Stimulated activated naive CD8-positive, alpha-beta T cell treated with anti-CD3 and anti-CD28 coated beads, Interleukin-15, amount 100 ng/mL, for 72 hours (primary cell): ENCODE measurements around the gene NT5C1A.

Experiments
- ATAC-seq: fragments of 150-1000 bp; cut with Tn5 transposase; 2 replicates; pipeline ENCODE4 v1.10.0; 2021; ENCODE audit warnings: mild to moderate bottlenecking, moderate library complexity
- DNase-seq, 2 donors: peaks; one replicate each; pipeline ENCODE4 v3.0.0; 2021 to 2022
- H3K27ac Mint-ChIP-seq, 2 donors: one replicate each; pipeline ENCODE4 v1.8.0; 2022; ENCODE audit warnings: mild to moderate bottlenecking in 2 of 2, mixed read lengths in 2 of 2, moderate library complexity in 2 of 2
- H3K27me3 Mint-ChIP-seq: one replicate; pipeline ENCODE4 v1.8.0; 2022; ENCODE audit warnings: mixed read lengths
- H3K4me1 Mint-ChIP-seq: one replicate; pipeline ENCODE4 v1.8.0; 2022; ENCODE audit warnings: mild to moderate bottlenecking, mixed read lengths
- H3K4me3 Mint-ChIP-seq, 2 donors: one replicate each; pipeline ENCODE4 v1.8.0; 2022; ENCODE audit warnings: mild to moderate bottlenecking in 2 of 2, mixed read lengths in 2 of 2, moderate library complexity in 1 of 2
- H3K9me3 Mint-ChIP-seq, 2 donors: one replicate each; pipeline ENCODE4 v1.8.0; 2022; ENCODE audit warnings: mixed read lengths in 2 of 2

NT5C1A gene

GRCh38 chr1:39639305-39640130 lies 32.4 kb downstream of the NT5C1A start, which contains the start of gene HEYL:
Gene HEYL, minus strand, starts transcription at chr1:39639643. Its CDS starts 18 bp downstream, at chr1:39639625.
- no peaks in the 10 kb centered on the region for H3K9me3 Mint-ChIP-seq
- peak; percentile 59 to 65 for DNase-seq

GRCh38 chr1:39638965-39639304 lies 33.0 kb downstream of the NT5C1A start:
- Mint-ChIP-seq H3K27ac (no peak overlapping the region), H3K9me3 (no peaks in the 10 kb centered on the region), H3K4me1 (peaks cover 6% of the 10 kb centered on the region), H3K4me3 (peak overlapping the region; percentile 73), H3K27me3 (peaks cover 71% of the 10 kb centered on the region)
- DNase-seq, result no peak
- no peak for ATAC-seq

More at GRCh38 chr1:39639305-39640130, 32.4 kb downstream of the NT5C1A start, which contains the start of gene HEYL:
- Mint-ChIP-seq H3K4me3 (peak within 1 kb of the TSS; percentile 73), H3K27me3 (peaks cover 65% of the 10 kb centered on the region), H3K27ac (no peak within 1 kb of the TSS), H3K4me1 (peaks cover 6% of the 10 kb centered on the region)
- ATAC-seq, result peak; percentile 92

DNA sequence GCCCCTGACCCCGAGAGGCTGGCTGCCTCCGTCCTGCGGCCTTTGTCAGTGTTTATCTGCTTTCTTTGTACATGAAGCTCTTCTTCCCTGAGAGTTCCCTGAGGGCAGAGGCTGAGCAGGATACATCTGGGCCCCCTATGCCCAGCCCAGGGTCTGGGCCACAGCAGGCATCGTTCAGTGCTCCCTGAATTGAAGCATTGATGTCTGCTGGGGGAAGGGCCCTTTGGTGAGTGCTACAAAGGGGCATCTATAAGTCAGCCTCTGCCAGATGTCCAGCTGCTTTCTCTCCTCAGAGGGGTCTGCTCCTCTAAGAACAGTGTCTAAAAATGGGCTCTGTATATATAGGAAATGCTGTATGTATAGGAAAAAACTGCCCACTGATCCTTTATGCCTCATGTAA lies 34.5 kb downstream of the NT5C1A start:
- Mint-ChIP-seq H3K4me3 (no peak overlapping the region), H3K9me3 (no peaks in the 10 kb centered on the region), H3K4me1 (peaks cover 6% of the 10 kb centered on the region), H3K27ac (peak overlapping the region in 1 of 2 donors; percentile 50), H3K27me3 (peaks cover 79% of the 10 kb centered on the region)
- no peak for DNase-seq
- no peak for ATAC-seq

DNA sequence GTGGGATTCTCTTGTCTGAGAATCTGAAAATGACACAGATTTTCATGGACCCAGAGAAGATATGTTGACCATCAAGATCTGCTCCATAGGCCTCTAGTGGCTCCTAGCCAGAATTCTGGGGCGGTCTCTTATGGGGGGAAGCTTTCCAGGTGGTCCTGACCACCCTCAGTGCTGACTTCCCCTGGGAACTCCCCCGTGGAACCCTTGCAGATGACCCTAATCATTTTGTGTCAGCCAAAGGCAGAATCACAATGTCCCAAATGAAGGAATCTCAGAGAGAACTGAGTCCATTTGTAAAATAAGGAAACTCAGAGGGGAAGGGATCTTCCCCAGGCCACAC lies 36.1 kb downstream of the NT5C1A start:
- Mint-ChIP-seq H3K4me1 (peaks cover 18% of the 10 kb centered on the region), H3K27me3 (peaks cover 81% of the 10 kb centered on the region), H3K4me3 (no peak overlapping the region), H3K27ac (no peak overlapping the region), H3K9me3 (no peaks in the 10 kb centered on the region)
- DNase-seq (no peak), ATAC-seq (no peak)

DNA sequence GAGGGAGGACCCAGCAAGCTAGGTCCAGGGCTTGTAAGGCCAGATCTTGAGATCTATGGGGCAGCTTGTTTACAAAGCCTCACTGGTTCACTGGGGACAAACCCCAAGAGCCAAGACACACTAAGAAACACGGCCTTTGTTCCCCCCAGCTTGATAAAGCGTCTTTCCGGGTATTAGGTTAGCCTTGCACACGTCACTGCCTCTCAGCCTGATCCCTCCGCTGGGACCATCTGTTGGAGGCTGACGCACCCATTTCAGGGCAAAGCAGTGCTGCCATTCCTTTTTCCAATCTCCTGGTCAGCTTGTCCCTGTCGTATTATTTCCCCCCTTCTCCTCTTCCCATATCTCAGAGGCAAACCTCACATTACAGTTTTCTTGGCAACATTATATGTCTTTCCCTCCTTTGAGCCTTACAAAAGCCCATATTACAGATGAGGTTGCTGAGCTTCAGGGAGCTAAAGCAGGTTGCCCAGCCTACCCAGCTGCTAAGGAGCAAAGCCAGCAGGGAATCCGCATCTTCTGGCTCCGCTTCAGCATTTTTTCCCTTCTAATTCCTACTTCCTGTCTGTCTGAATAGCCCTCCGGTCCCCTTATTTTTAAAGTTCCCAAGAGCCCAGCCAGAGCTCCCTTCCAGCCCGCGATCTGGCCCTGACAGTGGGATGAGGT lies 36.6 kb downstream of the NT5C1A start:
- Mint-ChIP-seq H3K27ac (no peak overlapping the region), H3K27me3 (peaks cover 81% of the 10 kb centered on the region), H3K4me1 (peaks cover 18% of the 10 kb centered on the region), H3K4me3 (no peak overlapping the region), H3K9me3 (no peaks in the 10 kb centered on the region)
- no peak for ATAC-seq
- DNase-seq, result no peak

GRCh38 chr1:39633422-39633821 lies 38.5 kb downstream of the NT5C1A start:
- DNase-seq, result no peak
- Mint-ChIP-seq H3K27ac (no peak overlapping the region), H3K4me3 (no peak overlapping the region), H3K27me3 (peaks cover 72% of the 10 kb centered on the region), H3K9me3 (no peaks in the 10 kb centered on the region), H3K4me1 (peaks cover 13% of the 10 kb centered on the region)
- ATAC-seq, result no peak

DNA sequence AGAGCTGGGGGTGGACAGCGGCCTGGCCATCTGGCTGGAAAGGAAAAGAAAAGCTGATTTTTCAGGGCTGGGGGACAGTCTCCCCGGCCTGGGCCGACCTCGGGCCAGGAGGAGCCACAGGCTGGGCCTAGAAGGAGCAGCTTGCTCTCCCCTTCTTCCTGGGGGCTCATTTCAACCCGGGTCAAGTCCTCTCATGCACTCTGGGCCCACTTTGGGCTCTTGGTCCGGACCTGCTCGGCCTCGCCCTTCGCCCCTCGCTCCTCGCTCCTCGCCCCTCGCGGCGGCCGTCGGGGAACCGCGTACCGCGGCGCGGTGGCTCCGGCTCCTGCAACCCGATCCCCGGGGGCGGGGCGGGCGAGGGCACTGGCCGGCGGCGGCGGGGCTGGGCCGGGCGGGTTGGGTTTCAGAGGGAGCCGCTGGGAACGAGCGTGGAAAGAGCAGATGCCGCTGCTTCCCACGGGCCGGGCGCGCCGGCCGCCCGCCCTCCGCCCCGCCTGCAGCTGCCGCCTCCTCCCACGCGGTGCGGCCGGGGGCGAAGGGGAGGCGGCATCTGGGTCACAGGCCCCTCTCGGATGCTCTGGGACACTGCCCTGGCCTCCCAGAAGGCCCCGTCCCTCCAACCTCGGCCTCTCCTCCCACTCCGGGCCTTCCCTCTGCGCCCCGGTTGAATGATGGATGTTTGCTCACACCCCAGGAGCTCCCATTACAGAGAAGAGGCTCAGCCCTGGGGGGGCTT lies 39.1 kb downstream of the NT5C1A start:
- ATAC-seq, result peak; percentile 35
- H3K27ac Mint-ChIP-seq, result no peak overlapping the region
- H3K27me3 Mint-ChIP-seq, result peaks cover 66% of the 10 kb centered on the region
- peaks cover 13% of the 10 kb centered on the region for H3K4me1 Mint-ChIP-seq
- no peak for DNase-seq
- H3K9me3 Mint-ChIP-seq, result no peaks in the 10 kb centered on the region
- no peak overlapping the region for H3K4me3 Mint-ChIP-seq

DNA sequence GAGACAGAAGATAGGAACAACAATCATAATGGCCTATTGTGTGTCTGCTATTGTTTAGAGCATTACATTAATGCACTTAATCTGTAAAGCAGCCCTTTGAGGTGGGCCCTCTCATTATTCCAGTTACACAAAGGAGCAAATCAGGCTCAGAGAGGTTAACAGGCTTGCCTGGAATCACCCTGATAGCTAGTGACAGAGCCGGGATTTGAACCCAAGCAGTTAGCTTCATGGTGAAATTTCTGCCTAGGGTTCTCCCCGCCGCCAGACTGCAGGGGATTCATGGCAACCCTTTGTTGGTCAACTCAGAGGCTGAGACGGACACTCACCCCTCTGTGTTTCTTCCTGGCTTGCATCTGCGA lies 39.6 kb downstream of the NT5C1A start:
- Mint-ChIP-seq H3K4me1 (peaks cover 13% of the 10 kb centered on the region), H3K27me3 (peaks cover 60% of the 10 kb centered on the region), H3K4me3 (no peak overlapping the region), H3K9me3 (no peaks in the 10 kb centered on the region), H3K27ac (no peak overlapping the region)
- no peak for ATAC-seq
- DNase-seq, result no peak

GRCh38 chr1:39631361-39632322 lies 40.3 kb downstream of the NT5C1A start:
- Mint-ChIP-seq H3K9me3 (no peaks in the 10 kb centered on the region), H3K4me1 (peaks cover 13% of the 10 kb centered on the region), H3K27ac (peak overlapping the region in 1 of 2 donors; percentile 48), H3K27me3 (peaks cover 54% of the 10 kb centered on the region), H3K4me3 (no peak overlapping the region)
- peak; percentile 41 for ATAC-seq
- DNase-seq, result no peak

DNA sequence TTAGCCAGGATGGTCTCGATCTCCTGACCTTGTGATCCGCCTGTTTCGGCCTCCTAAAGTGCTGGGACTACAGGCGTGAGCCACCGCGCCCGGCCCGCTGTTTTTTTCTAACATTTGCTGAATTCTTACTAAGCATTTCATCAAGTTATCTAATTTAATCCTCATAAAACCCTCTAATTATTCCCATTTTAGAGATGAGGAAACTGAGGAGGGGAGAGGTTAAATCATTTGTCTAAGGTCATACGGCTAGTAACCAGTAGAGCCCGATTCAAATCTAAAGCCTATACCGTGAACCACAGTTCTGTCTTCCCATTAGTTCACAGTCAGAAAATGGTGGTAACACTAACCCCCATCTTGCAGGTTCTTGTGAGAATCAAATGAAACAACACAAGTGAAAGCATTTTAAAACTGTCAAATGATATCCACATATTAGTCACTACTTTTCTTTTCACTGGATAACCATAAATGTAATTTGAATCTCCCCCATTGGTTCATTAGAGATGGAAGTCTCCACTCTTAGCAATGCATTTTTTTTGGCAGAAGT lies 43.0 kb downstream of the NT5C1A start:
- Mint-ChIP-seq H3K4me3 (no peak overlapping the region), H3K4me1 (peaks cover 13% of the 10 kb centered on the region), H3K27me3 (peaks cover 46% of the 10 kb centered on the region), H3K27ac (no peak overlapping the region), H3K9me3 (no peaks in the 10 kb centered on the region)
- DNase-seq (no peak), ATAC-seq (peak; percentile 47)

GRCh38 chr1:39626646-39627045 lies 45.3 kb downstream of the NT5C1A start:
- no peak for DNase-seq
- Mint-ChIP-seq H3K4me1 (peaks cover 8% of the 10 kb centered on the region), H3K27ac (no peak overlapping the region), H3K9me3 (no peaks in the 10 kb centered on the region), H3K27me3 (peaks cover 48% of the 10 kb centered on the region), H3K4me3 (no peak overlapping the region)
- no peak for ATAC-seq

DNA sequence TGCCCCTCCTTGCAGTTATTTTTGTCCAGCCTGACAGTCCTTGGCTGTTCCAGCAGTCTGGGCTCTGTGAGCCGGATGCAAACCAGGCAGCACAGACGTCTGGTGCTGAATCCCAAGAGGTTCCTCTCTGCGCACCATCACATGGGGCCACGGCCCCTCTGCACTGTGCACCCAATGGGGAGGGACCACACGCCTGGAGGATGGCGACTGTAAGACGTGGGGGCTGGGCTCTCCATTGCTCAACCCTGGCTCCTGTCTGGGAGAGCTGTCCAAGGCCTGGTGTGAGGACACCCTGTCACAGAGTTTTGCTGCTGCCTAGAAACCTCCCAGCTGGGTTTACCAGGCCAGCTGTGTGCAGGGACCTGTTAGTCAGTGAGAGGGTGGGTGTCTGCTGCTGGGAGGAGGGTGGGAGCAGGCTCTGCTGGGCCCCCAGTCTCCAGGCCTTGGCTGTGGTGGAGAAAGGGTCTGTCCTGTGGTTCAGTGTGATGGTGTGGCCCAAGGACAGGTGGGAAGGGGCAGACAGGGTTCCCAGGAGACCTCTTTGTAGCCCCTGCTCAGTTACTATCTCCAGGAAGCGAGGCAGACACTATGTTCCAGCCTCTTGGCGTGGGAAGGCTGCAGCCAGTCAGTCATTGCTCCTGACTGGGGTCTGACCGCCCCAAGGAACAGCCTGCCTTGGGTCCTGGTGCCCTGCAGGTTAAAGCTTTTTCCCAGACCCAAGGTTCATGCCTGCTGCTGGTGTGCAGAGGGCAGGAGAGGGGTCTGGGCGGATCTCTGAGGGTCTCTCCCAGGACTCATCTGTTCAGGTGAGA lies 46.2 kb downstream of the NT5C1A start:
- Mint-ChIP-seq H3K27me3 (peaks cover 41% of the 10 kb centered on the region), H3K4me3 (no peak overlapping the region)
- ATAC-seq, result no peak

GRCh38 chr1:39625009-39625408 lies 46.9 kb downstream of the NT5C1A start:
- no peak overlapping the region for H3K4me3 Mint-ChIP-seq
- ATAC-seq (no peak), DNase-seq (no peak)
- no peaks in the 10 kb centered on the region for H3K9me3 Mint-ChIP-seq
- H3K27ac Mint-ChIP-seq, result no peak overlapping the region
- H3K4me1 Mint-ChIP-seq, result no peaks in the 10 kb centered on the region
- H3K27me3 Mint-ChIP-seq, result peaks cover 34% of the 10 kb centered on the region

More for the DNA sequence above, 46.2 kb downstream of the NT5C1A start:
- DNase-seq, result no peak
- Mint-ChIP-seq H3K9me3 (no peaks in the 10 kb centered on the region), H3K4me1 (no peaks in the 10 kb centered on the region), H3K27ac (no peak overlapping the region)

DNA sequence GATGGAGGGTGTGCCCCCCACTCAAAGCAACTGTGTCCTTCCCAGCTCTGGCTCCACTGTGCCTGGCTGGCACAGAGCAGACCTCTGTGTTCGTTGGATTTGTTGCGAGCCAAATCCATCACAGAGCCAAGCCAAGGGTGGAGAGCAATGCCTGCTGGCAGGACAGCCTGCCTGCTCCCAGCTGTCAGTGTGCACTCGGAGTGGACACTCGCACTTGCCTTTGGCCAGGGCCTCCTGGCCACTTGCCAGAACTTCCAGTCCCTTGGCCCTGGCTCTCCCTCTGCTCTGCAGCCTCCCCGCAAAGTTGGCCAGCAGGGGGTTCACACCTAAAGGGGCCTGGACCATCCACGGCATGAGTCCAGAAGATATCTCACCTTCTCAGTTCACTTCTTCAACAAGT lies 48.9 kb downstream of the NT5C1A start:
- Mint-ChIP-seq H3K27ac (no peak overlapping the region), H3K4me3 (no peak overlapping the region), H3K27me3 (peaks cover 29% of the 10 kb centered on the region), H3K4me1 (no peaks in the 10 kb centered on the region), H3K9me3 (no peaks in the 10 kb centered on the region)
- ATAC-seq (no peak), DNase-seq (no peak)
